Measurements from ENCODE around the gene MBTPS1. TPM values are rescaled to one million over a fixed set of nuclear protein-coding genes. Genes with fewer than 3 reads are reported as not detected.

MBTPS1 gene
- total and polyA plus RNA-seq, 7 donors = 13.6 to 83.6 (median 69.3) TPM

DNA sequence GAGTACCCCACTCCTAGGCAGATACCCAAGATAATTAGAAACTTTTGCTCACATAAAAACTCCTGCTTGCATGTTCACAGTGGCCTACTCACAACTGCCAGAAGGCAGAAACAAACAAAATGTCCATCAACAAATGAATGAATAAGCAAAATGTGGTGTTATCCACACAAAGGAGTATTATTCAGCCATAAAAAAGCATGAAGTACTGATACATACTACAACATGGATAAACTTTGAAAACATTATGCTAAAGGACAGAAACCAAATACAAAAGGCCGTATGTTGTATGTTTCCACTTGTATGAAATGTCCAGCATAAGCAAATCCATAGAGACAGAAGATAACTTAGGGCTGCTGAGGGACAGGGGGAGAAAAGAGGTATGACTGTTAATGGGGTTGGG lies 26.3 kb upstream of the MBTPS1 start:
- 94 to 98% methylated on average over 1 of the region's 1 CpG for WGBS, 2 donors
- no peaks in the 10 kb centered on the region for H3K27me3 ChIP-seq
- intact Hi-C loops (cut with DNase I) = no loop called here

DNA sequence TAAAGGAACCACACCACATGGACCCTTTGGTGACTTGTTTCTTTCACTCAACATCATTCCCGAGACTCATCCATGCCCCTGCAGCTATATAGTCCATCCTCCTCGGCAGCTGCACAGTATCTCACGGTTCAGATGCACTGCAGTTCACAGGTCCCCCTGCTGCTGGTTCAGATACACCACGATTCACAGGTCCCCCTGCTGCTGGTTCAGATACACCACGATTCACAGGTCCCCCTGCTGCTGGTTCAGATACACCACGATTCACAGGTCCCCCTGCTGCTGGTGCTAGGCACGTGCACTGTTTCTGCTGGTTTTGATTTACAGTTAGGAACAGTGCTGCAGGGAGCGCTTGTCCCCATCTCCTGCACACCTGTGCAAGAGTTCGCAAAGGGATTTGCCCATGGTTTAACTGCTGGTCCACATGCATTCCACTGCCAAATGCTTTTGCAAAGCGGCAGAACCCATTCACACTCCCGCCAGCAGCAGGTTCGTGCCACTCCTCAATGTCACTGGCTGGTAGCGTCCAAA lies 24.5 kb upstream of the MBTPS1 start:
- intact Hi-C loops (cut with DNase I) = no loop called here
- WGBS, 2 donors = 77 to 81% methylated on average over 13 of the region's 13 CpGs

More for the DNA sequence above, 26.3 kb upstream of the MBTPS1 start:
- no peak for TF ChIP-seq POLR2A (IDR thresholded peaks at IDR 0.05)
- Histone ChIP-seq H3K27ac (no peak overlapping the region), H3K4me3 (no peak overlapping the region), H3K9me3 (no peaks in the 10 kb centered on the region), H3K4me1 (peaks cover 0 to 29% (median 17%) of the 10 kb centered on the region in 4 donors), H3K36me3 (no peaks in the 10 kb centered on the region)
- no peak for DNase-seq

DNA sequence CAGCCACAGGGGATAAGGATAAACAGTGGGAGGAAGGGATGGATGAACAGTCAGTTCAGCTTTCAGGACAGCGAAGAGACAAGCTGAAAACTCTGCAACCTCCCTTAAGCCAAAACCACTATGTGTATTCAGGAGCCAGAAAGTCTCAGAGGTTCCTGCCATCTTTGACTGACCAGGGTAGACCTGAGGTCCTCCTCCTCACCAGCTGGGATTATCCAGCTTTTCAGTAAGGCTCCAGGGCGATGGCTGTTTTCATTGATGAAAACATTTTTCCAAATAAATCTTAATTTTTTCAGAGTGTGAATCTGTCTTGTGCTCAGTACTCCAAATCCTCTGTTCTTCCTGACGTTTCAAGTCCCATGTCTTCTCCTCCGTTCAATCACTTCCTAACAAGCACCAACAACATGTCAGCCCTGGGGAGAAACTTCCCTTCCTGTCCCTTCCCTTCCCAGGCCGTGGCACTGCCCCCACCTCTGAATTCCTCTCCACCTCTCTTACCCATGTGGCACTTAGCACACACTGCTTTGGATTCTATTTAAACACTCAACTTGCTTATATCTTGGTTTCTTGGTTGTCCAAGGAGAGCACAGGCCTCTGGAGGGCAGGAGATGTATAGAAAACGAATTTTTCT lies 23.0 kb upstream of the MBTPS1 start:
- TF ChIP-seq EP300 (IDR thresholded peaks at IDR 0.05) (no peak), POLR2A (IDR thresholded peaks at IDR 0.05) (no peak), POLR2AphosphoS5 (IDR thresholded peaks at IDR 0.05) (no peak)
- TF ChIP-seq, protein P1, sequence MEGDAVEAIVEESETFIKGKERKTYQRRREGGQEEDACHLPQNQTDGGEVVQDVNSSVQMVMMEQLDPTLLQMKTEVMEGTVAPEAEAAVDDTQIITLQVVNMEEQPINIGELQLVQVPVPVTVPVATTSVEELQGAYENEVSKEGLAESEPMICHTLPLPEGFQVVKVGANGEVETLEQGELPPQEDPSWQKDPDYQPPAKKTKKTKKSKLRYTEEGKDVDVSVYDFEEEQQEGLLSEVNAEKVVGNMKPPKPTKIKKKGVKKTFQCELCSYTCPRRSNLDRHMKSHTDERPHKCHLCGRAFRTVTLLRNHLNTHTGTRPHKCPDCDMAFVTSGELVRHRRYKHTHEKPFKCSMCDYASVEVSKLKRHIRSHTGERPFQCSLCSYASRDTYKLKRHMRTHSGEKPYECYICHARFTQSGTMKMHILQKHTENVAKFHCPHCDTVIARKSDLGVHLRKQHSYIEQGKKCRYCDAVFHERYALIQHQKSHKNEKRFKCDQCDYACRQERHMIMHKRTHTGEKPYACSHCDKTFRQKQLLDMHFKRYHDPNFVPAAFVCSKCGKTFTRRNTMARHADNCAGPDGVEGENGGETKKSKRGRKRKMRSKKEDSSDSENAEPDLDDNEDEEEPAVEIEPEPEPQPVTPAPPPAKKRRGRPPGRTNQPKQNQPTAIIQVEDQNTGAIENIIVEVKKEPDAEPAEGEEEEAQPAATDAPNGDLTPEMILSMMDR (IDR thresholded peaks at IDR 0.05) = no peak
- H3K27ac ChIP-seq = no peak overlapping the region
- H3K27me3 ChIP-seq = no peaks in the 10 kb centered on the region
- no peak for DNase-seq
- intact Hi-C loops (cut with DNase I) = no loop called here
- no peaks in the 10 kb centered on the region for H3K9me3 ChIP-seq
- 78 to 86% methylated on average over 6 of the region's 6 CpGs for whole genome bisulfite sequencing, 2 donors
- H3K36me3 ChIP-seq = no peaks in the 10 kb centered on the region
- H3K4me3 ChIP-seq = no peak overlapping the region
- peaks cover 0 to 19% (median 11%) of the 10 kb centered on the region in 4 donors for H3K4me1 ChIP-seq

More for the DNA sequence above, 24.5 kb upstream of the MBTPS1 start:
- no peak overlapping the region for H3K4me3 ChIP-seq
- H3K27ac ChIP-seq = no peak overlapping the region
- no peak for DNase-seq
- H3K9me3 ChIP-seq = no peaks in the 10 kb centered on the region
- peaks cover 0 to 29% (median 17%) of the 10 kb centered on the region in 4 donors for H3K4me1 ChIP-seq
- H3K27me3 ChIP-seq = no peaks in the 10 kb centered on the region
- no peaks in the 10 kb centered on the region for H3K36me3 ChIP-seq
- TF ChIP-seq POLR2AphosphoS5 (IDR thresholded peaks at IDR 0.05) (no peak), POLR2A (IDR thresholded peaks at IDR 0.05) (no peak), EP300 (IDR thresholded peaks at IDR 0.05) (no peak)
- TF ChIP-seq, protein P1 (IDR thresholded peaks at IDR 0.05) = no peak

DNA sequence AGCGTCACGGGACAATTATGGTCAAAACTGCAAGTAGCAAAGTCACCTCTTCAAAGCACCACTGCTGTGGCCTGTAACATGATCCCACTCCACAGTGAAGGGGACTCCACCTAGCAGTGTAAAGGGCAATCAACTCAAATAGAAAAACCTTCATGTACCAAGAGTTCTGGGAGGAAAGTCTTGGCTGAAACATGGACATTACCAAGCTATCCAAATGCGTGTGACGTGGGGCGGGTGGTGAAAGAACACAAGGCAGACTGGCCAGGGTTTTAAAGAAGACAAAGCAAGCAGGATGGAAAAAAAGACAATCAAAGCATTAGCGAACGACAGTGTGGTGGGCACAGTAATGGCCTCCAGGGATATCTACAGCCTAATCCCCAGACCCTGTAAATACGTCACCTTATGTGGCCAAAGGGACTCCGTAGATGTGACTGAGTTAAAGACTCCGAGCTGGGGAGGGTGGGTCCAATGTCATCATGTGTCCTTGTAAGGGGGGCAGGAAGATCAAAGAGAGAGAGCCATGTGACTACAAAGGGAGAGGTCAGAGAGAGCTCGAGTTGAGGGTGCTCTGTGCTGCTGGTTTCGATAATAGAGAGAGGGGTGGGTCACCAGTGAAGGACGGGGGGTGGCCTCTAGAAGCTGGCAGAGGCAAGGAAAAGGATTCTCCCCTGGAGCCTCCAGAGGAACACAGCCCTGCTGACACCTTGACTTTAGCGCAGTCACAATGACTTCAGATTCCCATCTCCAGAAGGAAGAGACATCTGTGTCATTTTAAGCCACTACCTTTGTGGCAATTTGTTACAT lies 22.3 kb upstream of the MBTPS1 start:
- no peak overlapping the region for H3K4me3 ChIP-seq
- peak overlapping the region in 1 of 4 donors; percentile 25 for H3K27ac ChIP-seq
- no peaks in the 10 kb centered on the region for H3K9me3 ChIP-seq
- H3K27me3 ChIP-seq = no peaks in the 10 kb centered on the region
- WGBS, 2 donors = 73 to 82% methylated on average over 14 of the region's 14 CpGs
- peaks cover 0 to 11% (median 7%) of the 10 kb centered on the region in 4 donors for H3K4me1 ChIP-seq
- DNase-seq = no peak
- TF ChIP-seq POLR2AphosphoS5 (IDR thresholded peaks at IDR 0.05) (no peak), EP300 (IDR thresholded peaks at IDR 0.05) (no peak), POLR2A (IDR thresholded peaks at IDR 0.05) (no peak)
- TF ChIP-seq, protein P1 (IDR thresholded peaks at IDR 0.05) = no peak
- H3K36me3 ChIP-seq = no peaks in the 10 kb centered on the region
- intact Hi-C loops (cut with DNase I) = no loop called here

DNA sequence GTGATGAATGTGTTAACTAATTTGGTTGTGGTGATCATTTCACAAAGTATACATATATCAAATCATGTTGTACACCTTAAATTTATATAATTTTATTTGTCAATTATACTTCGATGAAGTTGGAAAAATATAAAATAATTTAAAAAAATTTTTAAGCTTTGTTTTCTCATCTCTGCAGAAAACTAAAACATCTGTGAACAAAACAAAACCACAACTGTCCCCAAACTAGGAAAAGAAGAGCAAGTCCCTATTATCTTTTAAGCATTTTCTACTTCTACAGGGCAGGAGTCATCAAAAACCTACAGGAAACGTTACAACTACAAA lies 21.7 kb upstream of the MBTPS1 start:
- 63 to 69% methylated on average over 2 of the region's 2 CpGs for WGBS, 2 donors
- Histone ChIP-seq H3K4me1 (peaks cover 0 to 6% (median 2%) of the 10 kb centered on the region in 4 donors), H3K9me3 (no peaks in the 10 kb centered on the region), H3K4me3 (no peak overlapping the region), H3K27ac (no peak overlapping the region), H3K36me3 (no peaks in the 10 kb centered on the region), H3K27me3 (no peaks in the 10 kb centered on the region)
- no peak for DNase-seq
- intact Hi-C loops (cut with DNase I) = no loop called here
- TF ChIP-seq, protein P1 (IDR thresholded peaks at IDR 0.05) = no peak
- TF ChIP-seq EP300 (IDR thresholded peaks at IDR 0.05) (no peak), POLR2AphosphoS5 (IDR thresholded peaks at IDR 0.05) (no peak), POLR2A (IDR thresholded peaks at IDR 0.05) (no peak)
